Pulmonary artery endothelial cell (primary cell): ENCODE measurements around the gene FKBP15. TPM values are rescaled to one million over a fixed set of nuclear protein-coding genes. Genes with fewer than 3 reads are reported as not detected.
"Not testable (repeated sequence)": the region's sequence is repeated elsewhere in the genome, so short reads cannot be mapped to it uniquely, and the experiment has no call there.

Experiments used
- DNase-seq: peaks from one replicate; pipeline ENCODE4 v3.0.0-alpha.2; 2011; ENCODE audit warnings: low read depth, low spot score
- total RNA-seq: library from RNA; depleted of rRNA; stranded (reverse); fragments of >200 nt; gene quantifications from 2 replicates; pipeline ENCODE4 v1.2.3, GENCODE V29; 2014

FKBP15 gene
- total RNA-seq = 16.6 and 23.2 TPM in 2 replicates

GRCh38 chr9:113221003-113221799 is at the start of gene FKBP15, which contains the start of gene SLC31A1:
FKBP15 (minus strand) TSS chr9:113221277; CDS start chr9:113221243, 34 bp downstream.
SLC31A1 (plus strand) TSS chr9:113221544; CDS start chr9:113256149, 34,605 bp downstream.
- DNase-seq = peak; percentile 93

- DNase-seq = no peak
Observed at GRCh38 chr9:113269871-113270270, 48.8 kb upstream of the FKBP15 start.

GRCh38 chr9:113269355-113269754 is 48.3 kb upstream of the FKBP15 start:
- DNase-seq = no peak

- no peak for DNase-seq
Observed at GRCh38 chr9:113267911-113268566, 47.0 kb upstream of the FKBP15 start.

- DNase-seq = no peak
Observed at GRCh38 chr9:113266174-113266573, 45.1 kb upstream of the FKBP15 start.

GRCh38 chr9:113261917-113262671 is 41.0 kb upstream of the FKBP15 start:
- DNase-seq = no peak

GRCh38 chr9:113258282-113258681 is 37.2 kb upstream of the FKBP15 start:
- DNase-seq = no peak

- no peak for DNase-seq
Observed at GRCh38 chr9:113257863-113258262, 36.8 kb upstream of the FKBP15 start.

GRCh38 chr9:113255438-113255837 is 34.4 kb upstream of the FKBP15 start:
- DNase-seq = no peak

- no peak for DNase-seq
Observed at GRCh38 chr9:113254991-113255390, 33.9 kb upstream of the FKBP15 start.

GRCh38 chr9:113250807-113251206 is 29.7 kb upstream of the FKBP15 start:
- no peak for DNase-seq

- not testable (repeated sequence) for DNase-seq
Observed at GRCh38 chr9:113249661-113250060, 28.6 kb upstream of the FKBP15 start.

- no peak for DNase-seq
Observed at GRCh38 chr9:113247640-113248039, 26.6 kb upstream of the FKBP15 start.

GRCh38 chr9:113246928-113247327 is 25.9 kb upstream of the FKBP15 start:
- no peak for DNase-seq

- DNase-seq = no peak
Observed at GRCh38 chr9:113245894-113246293, 24.8 kb upstream of the FKBP15 start.

GRCh38 chr9:113244556-113244955 is 23.5 kb upstream of the FKBP15 start:
- DNase-seq = no peak

- DNase-seq = no peak
Observed at GRCh38 chr9:113241161-113241560, 20.1 kb upstream of the FKBP15 start.

- DNase-seq = no peak
Observed at GRCh38 chr9:113238859-113239232, 17.8 kb upstream of the FKBP15 start.

- DNase-seq = no peak
Observed at GRCh38 chr9:113238202-113238858, 17.3 kb upstream of the FKBP15 start.

GRCh38 chr9:113237026-113237425 is 15.9 kb upstream of the FKBP15 start:
- DNase-seq = no peak

GRCh38 chr9:113235701-113236255 is 14.7 kb upstream of the FKBP15 start:
- not testable (repeated sequence) for DNase-seq
